Liver (tissue), 9 donors: ENCODE results near the gene CCDC182. TPM values are rescaled to one million over a fixed set of nuclear protein-coding genes. Genes with fewer than 3 reads are reported as not detected.

ENCODE experiments used
- DNase-seq: peaks from one replicate; pipeline ENCODE4 v3.0.0-alpha.2; 2017; ENCODE audit warnings: low spot score
- H3K27ac ChIP-seq, 2 donors: one replicate each; pipeline ENCODE4 v1.7.0; 2013; ENCODE audit warnings: inconsistent platforms in 2 of 2, low read length in 2 of 2, control low read depth in 1 of 2, low read depth in 1 of 2, mild to moderate bottlenecking in 1 of 2
- H3K27me3 ChIP-seq, 4 donors: one replicate each; pipeline versions ENCODE4 v1.6.1 to v1.7.0; 2013; ENCODE audit warnings: low read length in 3 of 4, inconsistent platforms in 1 of 4, mild to moderate bottlenecking in 1 of 4, moderate library complexity in 1 of 4; ENCODE audit not compliant: control insufficient read depth in 4 of 4, insufficient read depth in 4 of 4
- H3K36me3 ChIP-seq, 4 donors: one replicate each; pipeline versions ENCODE4 v1.6.1 to v1.7.0; 2013; ENCODE audit warnings: low read length in 3 of 4, mild to moderate bottlenecking in 3 of 4, low read depth in 1 of 4, moderate library complexity in 1 of 4; ENCODE audit not compliant: control insufficient read depth in 4 of 4, insufficient read depth in 3 of 4
- H3K4me1 ChIP-seq, 4 donors: one replicate each; pipeline versions ENCODE4 v1.6.1 to v1.7.0; 2013; ENCODE audit warnings: low read length in 3 of 4, mild to moderate bottlenecking in 3 of 4, moderate library complexity in 1 of 4; ENCODE audit not compliant: control insufficient read depth in 4 of 4, insufficient read depth in 4 of 4
- H3K4me3 ChIP-seq, 3 donors: one replicate each; pipeline versions ENCODE4 v1.6.1 to v1.7.0; 2013; ENCODE audit warnings: low read length in 3 of 3, control low read depth in 1 of 3, low read depth in 1 of 3, mild to moderate bottlenecking in 1 of 3
- H3K9ac ChIP-seq, 2 donors: one replicate each; pipeline ENCODE4 v1.7.0; 2013; ENCODE audit warnings: low read length in 2 of 2, mild to moderate bottlenecking in 2 of 2, moderate library complexity in 2 of 2, control low read depth in 1 of 2, low read depth in 1 of 2
- H3K9me3 ChIP-seq, 4 donors: one replicate each; pipeline versions ENCODE4 v1.6.1 to v1.7.0; 2013; ENCODE audit warnings: low read length in 3 of 4; ENCODE audit not compliant: control insufficient read depth in 4 of 4
- EGR1 ChIP-seq, 2 donors: IDR thresholded peaks; 2 replicates each; pipeline ENCODE4 v1.6.1; 2016 to 2018; ENCODE audit warnings: antibody characterized with exemption in 2 of 2, low read depth in 2 of 2
- FOXA1 ChIP-seq: IDR thresholded peaks from 2 replicates; pipeline ENCODE4 v1.6.1; 2016; ENCODE audit warnings: antibody characterized with exemption
- FOXA2 ChIP-seq: IDR thresholded peaks from 2 replicates; pipeline ENCODE4 v1.6.1; 2016; ENCODE audit warnings: antibody characterized with exemption
- GABPA ChIP-seq, 2 donors: IDR thresholded peaks in 1 of 2; conservative IDR thresholded peaks in 1 of 2; 2 replicates each; pipeline ENCODE4 v1.6.1; 2016; ENCODE audit warnings: antibody characterized with exemption in 2 of 2, mild to moderate bottlenecking in 1 of 2, moderate library complexity in 1 of 2
- HNF4A ChIP-seq, 2 donors: conservative IDR thresholded peaks; 2 replicates each; pipeline ENCODE4 v1.6.1; 2016; ENCODE audit warnings: antibody characterized with exemption in 2 of 2, mild to moderate bottlenecking in 2 of 2
- HNF4G ChIP-seq: IDR thresholded peaks from 2 replicates; pipeline ENCODE4 v1.6.1; 2016; ENCODE audit warnings: antibody characterized with exemption
- JUND ChIP-seq, 2 donors: IDR thresholded peaks; 2 replicates each; pipeline ENCODE4 v1.6.1; 2016; ENCODE audit warnings: antibody characterized with exemption in 2 of 2
- NR2F2 ChIP-seq: IDR thresholded peaks from 2 replicates; pipeline ENCODE4 v1.6.1; 2016; ENCODE audit warnings: antibody characterized with exemption
- RAD21 ChIP-seq, 2 donors: IDR thresholded peaks; 2 replicates each; pipeline ENCODE4 v1.6.1; 2016; ENCODE audit warnings: antibody characterized with exemption in 2 of 2, mild to moderate bottlenecking in 2 of 2
- RXRA ChIP-seq, 2 donors: IDR thresholded peaks; 2 replicates each; pipeline ENCODE4 v1.6.1; 2017 to 2018; ENCODE audit warnings: antibody characterized with exemption in 2 of 2, mild to moderate bottlenecking in 1 of 2
- SP1 ChIP-seq: IDR thresholded peaks from 2 replicates; pipeline ENCODE4 v1.6.1; 2018; ENCODE audit warnings: antibody characterized with exemption, mild to moderate bottlenecking
- TAF1 ChIP-seq: conservative IDR thresholded peaks from 2 replicates; pipeline ENCODE4 v1.6.1; 2016; ENCODE audit warnings: antibody characterized with exemption, mild to moderate bottlenecking
- YY1 ChIP-seq: IDR thresholded peaks from 2 replicates; pipeline ENCODE4 v1.6.1; 2016; ENCODE audit warnings: antibody characterized with exemption, mild to moderate bottlenecking
- WGBS: extraction: QIAGEN DNeasy Blood & Tissue Kit; methylation state at CpG from one replicate; pipeline ENCODE4 v1.1.7; 2013; 5-methylcytosine and 5-hydroxymethylcytosine counted together
- polyA plus RNA-seq, 2 donors: library from polyadenylated mRNA; stranded (reverse) in 1 of 2; unstranded in 1 of 2; fragments of 200-250 nt in 1 of 2; fragments of >200 nt in 1 of 2; fragmentation: Nextera tagmentation in 1 of 2; extraction: Ambion mirVana in 1 of 2; gene quantifications; one replicate each; pipeline versions ENCODE4 v1.2.1 to v1.2.3, GENCODE V29; 2013 to 2015
- total RNA-seq, 2 donors: library from RNA; depleted of rRNA; stranded (reverse); fragments of >200 nt; gene quantifications; one replicate each; pipeline ENCODE4 v1.2.3, GENCODE V29; 2014
- TF ChIP-seq, protein P1 (sequence below): IDR thresholded peaks from 2 replicates; pipeline ENCODE4 v1.6.1; 2016; ENCODE audit warnings: antibody characterized with exemption
- TF ChIP-seq, protein P2 (sequence below): fragments of 150-350 bp; IDR thresholded peaks from 2 replicates; pipeline ENCODE4 v1.5.1; 2017; ENCODE audit warnings: improper control_type of control experiment, low read depth, low read length; ENCODE audit not compliant: missing input control
- TF ChIP-seq, protein P3 (sequence below): IDR thresholded peaks from 2 replicates; pipeline ENCODE4 v1.6.1; 2016; ENCODE audit warnings: antibody characterized with exemption
- TF ChIP-seq, protein P4 (sequence below): IDR thresholded peaks from 2 replicates; pipeline ENCODE4 v1.6.1; 2016; ENCODE audit warnings: antibody characterized with exemption
- TF ChIP-seq, protein P5 (sequence below): IDR thresholded peaks from 2 replicates; pipeline ENCODE4 v1.6.1; 2016; ENCODE audit warnings: antibody characterized with exemption, mild to moderate bottlenecking
- donor health status: healthy.
- donor health status: healthy.
- donor health status: healthy.
- donor health status: healthy.
- donor health status: healthy.

Gene CCDC182
- total and polyA plus RNA-seq, 4 donors, result not detected

DNA sequence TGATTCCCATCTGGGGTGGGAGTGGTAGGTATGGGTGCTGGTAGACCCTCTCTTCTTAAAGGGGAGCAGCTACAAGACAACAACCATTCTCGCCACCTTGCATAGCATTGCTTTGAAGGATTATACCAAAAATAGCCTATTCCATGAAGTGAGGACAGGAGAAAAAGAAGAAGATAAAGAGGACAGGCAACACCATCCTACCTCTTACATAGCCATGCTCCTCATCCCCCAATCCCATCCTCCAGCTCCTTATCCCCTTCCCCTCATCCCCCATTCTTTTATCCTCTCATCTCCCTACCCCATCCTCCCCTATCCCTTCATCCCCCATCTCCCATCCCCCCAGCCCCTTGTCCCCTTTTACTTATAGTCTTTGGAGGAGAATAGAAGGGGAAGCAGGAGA, 29.1 kb downstream of the CCDC182 start:
- H3K9ac ChIP-seq, result no peak overlapping the region
- no peak for TF ChIP-seq RXRA (IDR thresholded peaks at IDR 0.05)
- no peak for TF ChIP-seq FOXA1
- TF ChIP-seq, protein P1, sequence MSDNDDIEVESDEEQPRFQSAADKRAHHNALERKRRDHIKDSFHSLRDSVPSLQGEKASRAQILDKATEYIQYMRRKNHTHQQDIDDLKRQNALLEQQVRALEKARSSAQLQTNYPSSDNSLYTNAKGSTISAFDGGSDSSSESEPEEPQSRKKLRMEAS, result no peak
- no peak for TF ChIP-seq FOXA2
- TF ChIP-seq NR2F2, result no peak
- TF ChIP-seq RAD21 (IDR thresholded peaks at IDR 0.05), result no peak
- TF ChIP-seq JUND (IDR thresholded peaks at IDR 0.05), result no peak
- TF ChIP-seq, protein P2, sequence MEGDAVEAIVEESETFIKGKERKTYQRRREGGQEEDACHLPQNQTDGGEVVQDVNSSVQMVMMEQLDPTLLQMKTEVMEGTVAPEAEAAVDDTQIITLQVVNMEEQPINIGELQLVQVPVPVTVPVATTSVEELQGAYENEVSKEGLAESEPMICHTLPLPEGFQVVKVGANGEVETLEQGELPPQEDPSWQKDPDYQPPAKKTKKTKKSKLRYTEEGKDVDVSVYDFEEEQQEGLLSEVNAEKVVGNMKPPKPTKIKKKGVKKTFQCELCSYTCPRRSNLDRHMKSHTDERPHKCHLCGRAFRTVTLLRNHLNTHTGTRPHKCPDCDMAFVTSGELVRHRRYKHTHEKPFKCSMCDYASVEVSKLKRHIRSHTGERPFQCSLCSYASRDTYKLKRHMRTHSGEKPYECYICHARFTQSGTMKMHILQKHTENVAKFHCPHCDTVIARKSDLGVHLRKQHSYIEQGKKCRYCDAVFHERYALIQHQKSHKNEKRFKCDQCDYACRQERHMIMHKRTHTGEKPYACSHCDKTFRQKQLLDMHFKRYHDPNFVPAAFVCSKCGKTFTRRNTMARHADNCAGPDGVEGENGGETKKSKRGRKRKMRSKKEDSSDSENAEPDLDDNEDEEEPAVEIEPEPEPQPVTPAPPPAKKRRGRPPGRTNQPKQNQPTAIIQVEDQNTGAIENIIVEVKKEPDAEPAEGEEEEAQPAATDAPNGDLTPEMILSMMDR, result no peak
- TF ChIP-seq HNF4G, result no peak
- TF ChIP-seq, protein P3, sequence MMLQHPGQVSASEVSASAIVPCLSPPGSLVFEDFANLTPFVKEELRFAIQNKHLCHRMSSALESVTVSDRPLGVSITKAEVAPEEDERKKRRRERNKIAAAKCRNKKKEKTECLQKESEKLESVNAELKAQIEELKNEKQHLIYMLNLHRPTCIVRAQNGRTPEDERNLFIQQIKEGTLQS, result no peak
- TF ChIP-seq YY1, result no peak
- TF ChIP-seq, protein P4, sequence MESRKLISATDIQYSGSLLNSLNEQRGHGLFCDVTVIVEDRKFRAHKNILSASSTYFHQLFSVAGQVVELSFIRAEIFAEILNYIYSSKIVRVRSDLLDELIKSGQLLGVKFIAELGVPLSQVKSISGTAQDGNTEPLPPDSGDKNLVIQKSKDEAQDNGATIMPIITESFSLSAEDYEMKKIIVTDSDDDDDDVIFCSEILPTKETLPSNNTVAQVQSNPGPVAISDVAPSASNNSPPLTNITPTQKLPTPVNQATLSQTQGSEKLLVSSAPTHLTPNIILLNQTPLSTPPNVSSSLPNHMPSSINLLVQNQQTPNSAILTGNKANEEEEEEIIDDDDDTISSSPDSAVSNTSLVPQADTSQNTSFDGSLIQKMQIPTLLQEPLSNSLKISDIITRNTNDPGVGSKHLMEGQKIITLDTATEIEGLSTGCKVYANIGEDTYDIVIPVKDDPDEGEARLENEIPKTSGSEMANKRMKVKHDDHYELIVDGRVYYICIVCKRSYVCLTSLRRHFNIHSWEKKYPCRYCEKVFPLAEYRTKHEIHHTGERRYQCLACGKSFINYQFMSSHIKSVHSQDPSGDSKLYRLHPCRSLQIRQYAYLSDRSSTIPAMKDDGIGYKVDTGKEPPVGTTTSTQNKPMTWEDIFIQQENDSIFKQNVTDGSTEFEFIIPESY, result no peak
- TF ChIP-seq GABPA (IDR thresholded peaks at IDR 0.05 in 1 of 2, conservative IDR thresholded peaks at IDR 0.05 in 1 of 2), result no peak
- TF ChIP-seq EGR1 (IDR thresholded peaks at IDR 0.05; ENCODE audit: low read depth in 2 of 2), result no peak
- no peak for TF ChIP-seq SP1
- TF ChIP-seq HNF4A (conservative IDR thresholded peaks at IDR 0.05), result no peak
- TF ChIP-seq, protein P5, sequence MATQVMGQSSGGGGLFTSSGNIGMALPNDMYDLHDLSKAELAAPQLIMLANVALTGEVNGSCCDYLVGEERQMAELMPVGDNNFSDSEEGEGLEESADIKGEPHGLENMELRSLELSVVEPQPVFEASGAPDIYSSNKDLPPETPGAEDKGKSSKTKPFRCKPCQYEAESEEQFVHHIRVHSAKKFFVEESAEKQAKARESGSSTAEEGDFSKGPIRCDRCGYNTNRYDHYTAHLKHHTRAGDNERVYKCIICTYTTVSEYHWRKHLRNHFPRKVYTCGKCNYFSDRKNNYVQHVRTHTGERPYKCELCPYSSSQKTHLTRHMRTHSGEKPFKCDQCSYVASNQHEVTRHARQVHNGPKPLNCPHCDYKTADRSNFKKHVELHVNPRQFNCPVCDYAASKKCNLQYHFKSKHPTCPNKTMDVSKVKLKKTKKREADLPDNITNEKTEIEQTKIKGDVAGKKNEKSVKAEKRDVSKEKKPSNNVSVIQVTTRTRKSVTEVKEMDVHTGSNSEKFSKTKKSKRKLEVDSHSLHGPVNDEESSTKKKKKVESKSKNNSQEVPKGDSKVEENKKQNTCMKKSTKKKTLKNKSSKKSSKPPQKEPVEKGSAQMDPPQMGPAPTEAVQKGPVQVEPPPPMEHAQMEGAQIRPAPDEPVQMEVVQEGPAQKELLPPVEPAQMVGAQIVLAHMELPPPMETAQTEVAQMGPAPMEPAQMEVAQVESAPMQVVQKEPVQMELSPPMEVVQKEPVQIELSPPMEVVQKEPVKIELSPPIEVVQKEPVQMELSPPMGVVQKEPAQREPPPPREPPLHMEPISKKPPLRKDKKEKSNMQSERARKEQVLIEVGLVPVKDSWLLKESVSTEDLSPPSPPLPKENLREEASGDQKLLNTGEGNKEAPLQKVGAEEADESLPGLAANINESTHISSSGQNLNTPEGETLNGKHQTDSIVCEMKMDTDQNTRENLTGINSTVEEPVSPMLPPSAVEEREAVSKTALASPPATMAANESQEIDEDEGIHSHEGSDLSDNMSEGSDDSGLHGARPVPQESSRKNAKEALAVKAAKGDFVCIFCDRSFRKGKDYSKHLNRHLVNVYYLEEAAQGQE, result no peak
- no peak for TF ChIP-seq TAF1
- no peak overlapping the region for H3K27ac ChIP-seq
- DNase-seq, result no peak
- H3K9me3 ChIP-seq, result no peaks in the 10 kb centered on the region
- no peak overlapping the region for H3K4me3 ChIP-seq
- peaks cover 0 to 7% (median 0%) of the 10 kb centered on the region in 4 donors for H3K27me3 ChIP-seq
- 93% methylated on average over 1 of the region's 1 CpG for WGBS
- H3K4me1 ChIP-seq, result no peaks in the 10 kb centered on the region
- no peaks in the 10 kb centered on the region for H3K36me3 ChIP-seq
